GM19372 (cell line): Measurements from ENCODE around the gene NQO2.

ENCODE experiments used
- ATAC-seq: cut with Tn5 transposase; IDR thresholded peaks from one replicate; pipeline ENCODE4 v1.9.1; 2021; ENCODE audit warnings: mild to moderate bottlenecking, low read depth, moderate library complexity; ENCODE audit not compliant: unreplicated experiment

The NQO2 gene

GRCh38 chr6:3063733-3064700, 64.3 kb downstream of the NQO2 start:
- ATAC-seq, result peak; percentile 65

- ATAC-seq, result peak; percentile 82
These were observed 68.9 kb downstream of the NQO2 start, which contains the start of gene RIPK1 for GRCh38 chr6:3068329-3069214. RIPK1 (plus strand) TSS chr6:3068494; CDS start chr6:3076824, 8,330 bp downstream.
